Stimulated activated CD8-positive, alpha-beta memory T cell treated with anti-CD3 and anti-CD28 coated beads, Interleukin-15, amount 100 ng/mL, for 24 hours (primary cell): Measurements from ENCODE around the gene ZNF732.
"Not testable (repeated sequence)": the region's sequence is repeated elsewhere in the genome, so short reads cannot be mapped to it uniquely, and the experiment has no call there.

Experiments
- DNase-seq: peaks from one replicate; pipeline ENCODE4 v3.0.0-alpha.2; 2020; ENCODE audit warnings: low read depth

The ZNF732 gene

DNA sequence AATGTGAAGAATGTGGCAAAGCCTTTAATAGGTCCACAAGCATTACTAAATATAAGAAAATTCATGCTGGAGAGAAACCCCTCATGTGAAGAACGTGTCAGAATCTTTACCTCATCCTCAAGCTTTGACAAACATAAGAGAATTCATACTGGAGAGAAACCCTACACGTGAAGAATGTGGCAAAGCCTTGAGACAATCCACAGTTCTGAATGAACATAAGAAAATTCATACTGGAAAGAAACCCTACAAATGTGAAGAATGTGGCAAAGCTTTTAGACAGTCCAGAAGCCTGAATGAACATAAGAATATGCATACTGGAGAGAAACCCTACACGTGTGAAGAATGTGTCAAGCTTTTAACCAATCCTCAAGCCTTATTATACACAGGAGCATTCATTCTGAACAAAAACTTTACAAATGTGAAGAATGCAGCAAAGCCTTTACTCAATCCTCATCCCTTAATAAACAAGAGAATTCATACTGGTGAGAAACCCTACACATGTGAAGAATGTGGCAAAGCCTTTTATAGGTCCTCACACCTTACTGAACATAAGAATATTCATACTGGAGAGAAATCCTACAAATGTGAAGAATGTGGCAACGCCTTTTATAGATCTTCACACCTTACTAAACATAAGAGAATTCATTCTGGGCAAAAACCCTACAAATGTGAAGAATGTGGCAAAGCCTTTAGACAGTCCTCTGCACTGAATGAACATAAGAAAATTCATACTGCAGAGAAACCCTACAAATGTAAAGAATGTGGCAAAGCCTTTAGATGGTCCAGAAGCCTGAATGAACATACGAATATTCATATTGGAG is 51.1 kb downstream of the ZNF732 start:
- no peak for DNase-seq

GRCh38 chr4:252065-252601 is 53.1 kb downstream of the ZNF732 start:
- DNase-seq = no peak

- DNase-seq = peak; percentile 6
Observed at GRCh38 chr4:244471-244870, 60.8 kb downstream of the ZNF732 start.

GRCh38 chr4:243426-243825 is 61.8 kb downstream of the ZNF732 start:
- DNase-seq = no peak

- DNase-seq = peak; percentile 3
Observed at GRCh38 chr4:242121-242848, 63.0 kb downstream of the ZNF732 start.

- not testable (repeated sequence) for DNase-seq
Observed at GRCh38 chr4:241411-241810, 63.9 kb downstream of the ZNF732 start.

DNA sequence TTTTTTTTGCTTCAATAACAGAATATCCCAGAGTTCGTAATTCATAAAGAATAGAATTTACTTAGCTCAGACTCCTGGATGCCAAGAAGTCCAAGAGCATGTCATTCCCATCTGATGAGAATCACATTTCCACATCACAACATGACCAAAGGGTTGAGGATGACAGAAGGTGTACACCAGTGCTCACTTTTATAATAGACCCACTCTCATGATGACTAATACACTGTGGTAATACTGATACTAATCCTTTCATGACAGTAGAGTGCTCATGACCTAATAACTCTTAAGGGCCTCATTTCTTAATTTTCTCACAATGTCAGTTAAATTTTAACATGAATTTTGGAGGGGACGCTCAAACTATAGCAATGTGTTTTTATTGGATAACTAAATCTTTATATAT is 69.2 kb downstream of the ZNF732 start:
- DNase-seq = no peak

- no peak for DNase-seq
Observed at GRCh38 chr4:234178-234577, 71.1 kb downstream of the ZNF732 start.

DNA sequence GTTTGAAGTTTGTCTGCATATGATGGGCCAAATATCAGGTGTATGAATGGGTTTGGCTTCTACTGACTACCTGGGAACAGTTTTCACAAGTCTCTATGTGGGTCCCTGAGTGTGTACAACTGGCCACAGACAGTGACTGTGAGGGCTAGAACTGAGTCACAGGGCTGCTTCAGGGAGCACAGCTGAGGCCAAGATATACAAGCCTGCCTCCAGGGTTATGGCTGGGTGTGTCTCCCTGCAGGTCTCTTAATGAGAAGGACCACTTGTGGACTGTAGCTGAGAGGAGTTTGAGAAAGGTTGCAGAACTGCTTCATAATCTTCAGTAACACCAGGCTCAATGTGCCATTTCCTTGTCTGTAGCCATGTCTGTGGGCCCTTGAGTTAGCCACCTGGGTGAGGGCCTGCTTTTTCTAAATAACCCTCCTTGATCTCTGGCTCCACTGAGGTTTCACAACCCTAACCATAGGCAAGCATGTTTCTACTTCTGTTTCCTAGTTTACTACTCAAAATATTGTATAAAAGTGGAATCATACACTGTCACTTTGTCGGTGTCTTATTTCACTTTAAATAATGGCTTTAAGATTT is 81.3 kb downstream of the ZNF732 start:
- no peak for DNase-seq
